HFFc6 (cell line): Measurements from ENCODE around the gene CCNL1. TPM values are rescaled to one million over a fixed set of nuclear protein-coding genes. Genes with fewer than 3 reads are reported as not detected.

Experiments
- DNase-seq: peaks from one replicate; pipeline ENCODE4 v3.0.0-alpha.2; 2018
- H3K27ac Mint-ChIP-seq: 2 replicates; pipeline ENCODE4 v1.8.0; 2020; ENCODE audit warnings: mild to moderate bottlenecking, mixed read lengths
- H3K27me3 Mint-ChIP-seq: 2 replicates; pipeline ENCODE4 v1.8.0; 2021; ENCODE audit warnings: mild to moderate bottlenecking, moderate library complexity, mixed read lengths; ENCODE audit not compliant: insufficient read depth
- H3K36me3 Mint-ChIP-seq: 2 replicates; pipeline ENCODE4 v1.8.0; 2021; ENCODE audit warnings: low read depth, mixed read lengths
- H3K4me1 Mint-ChIP-seq: 2 replicates; pipeline ENCODE4 v1.8.0; 2020; ENCODE audit warnings: low read depth, mixed read lengths
- H3K4me3 Mint-ChIP-seq: 2 replicates; pipeline ENCODE4 v1.8.0; 2020; ENCODE audit warnings: mild to moderate bottlenecking, moderate library complexity, mixed read lengths
- H3K9me3 Mint-ChIP-seq: 2 replicates; pipeline ENCODE4 v1.8.0; 2020; ENCODE audit warnings: mild to moderate bottlenecking, mixed read lengths
- CTCF ChIP-seq: fragments of 200-600 bp; sonication (generic); IDR thresholded peaks from 2 replicates; pipeline ENCODE4 v1.5.0; 2021; ENCODE audit warnings: antibody characterized with exemption, mild to moderate bottlenecking
- total RNA-seq, 6 experiments: library from RNA; stranded (reverse); fragmentation: NEBNext Ultra II Directional; extraction: Animal tissue kit (Norgen Biotek cat#: 25700); gene quantifications; 2 replicates in 1 of 6; 3 replicates in 5 of 6; pipeline ENCODE4 v1.2.3, GENCODE V29; 2021

Gene CCNL1
- total RNA-seq, 6 experiments from 2014 or later, result 47.4 to 74.3 (median 65.1) TPM

GRCh38 chr3:157160658-157161424 is 894 bp upstream of the CCNL1 start:
- peaks cover 35% of the 10 kb centered on the region for H3K36me3 Mint-ChIP-seq
- H3K27ac Mint-ChIP-seq, result peak overlapping the region; percentile 99
- DNase-seq, result peak; percentile 88
- peak overlapping the region; percentile 97 for H3K4me3 Mint-ChIP-seq
- no peaks in the 10 kb centered on the region; the same call in 1 of the 2 replicates for H3K9me3 Mint-ChIP-seq
- H3K4me1 Mint-ChIP-seq, result peaks cover 48% of the 10 kb centered on the region
- peaks cover 11% of the 10 kb centered on the region for H3K27me3 Mint-ChIP-seq
- TF ChIP-seq CTCF, result 0 out of 2 replicates have a peak, but pooled peaks have one; percentile 26

GRCh38 chr3:157159037-157159761 is 748 bp downstream of the CCNL1 start:
- peaks cover 64% of the 10 kb centered on the region for H3K4me1 Mint-ChIP-seq

GRCh38 chr3:157157836-157158235 is 2.1 kb downstream of the CCNL1 start:
- Mint-ChIP-seq H3K4me3 (peak overlapping the region; percentile 97), H3K4me1 (peaks cover 68% of the 10 kb centered on the region), H3K27ac (peak overlapping the region; percentile 99), H3K36me3 (peaks cover 60% of the 10 kb centered on the region), H3K9me3 (no peaks in the 10 kb centered on the region; the same call in 1 of the 2 replicates), H3K27me3 (peaks cover 10% of the 10 kb centered on the region)
- no peak for TF ChIP-seq CTCF
- DNase-seq, result no peak

More at GRCh38 chr3:157159037-157159761, 748 bp downstream of the CCNL1 start:
- Mint-ChIP-seq H3K36me3 (peaks cover 50% of the 10 kb centered on the region), H3K9me3 (no peaks in the 10 kb centered on the region; the same call in 1 of the 2 replicates), H3K27ac (peak overlapping the region; percentile 99), H3K4me3 (peak overlapping the region; percentile 97), H3K27me3 (peaks cover 11% of the 10 kb centered on the region)
- TF ChIP-seq CTCF, result peak; percentile 28; the same call in 1 of the 2 replicates
- no peak for DNase-seq

GRCh38 chr3:157156837-157157635 is 2.9 kb downstream of the CCNL1 start:
- H3K27me3 Mint-ChIP-seq, result peaks cover 10% of the 10 kb centered on the region
- no peaks in the 10 kb centered on the region; the same call in 1 of the 2 replicates for H3K9me3 Mint-ChIP-seq
- TF ChIP-seq CTCF, result no peak
- H3K4me3 Mint-ChIP-seq, result peak overlapping the region; percentile 97
- H3K36me3 Mint-ChIP-seq, result peaks cover 60% of the 10 kb centered on the region
- no peak for DNase-seq
- peaks cover 68% of the 10 kb centered on the region for H3K4me1 Mint-ChIP-seq
- peak overlapping the region; percentile 99 for H3K27ac Mint-ChIP-seq

- TF ChIP-seq CTCF, result no peak
- Mint-ChIP-seq H3K4me3 (peak overlapping the region; percentile 97), H3K9me3 (peaks cover 3% of the 10 kb centered on the region; the same call in 1 of the 2 replicates), H3K27ac (peak overlapping the region; percentile 29; the same call in 1 of the 2 replicates), H3K4me1 (peaks cover 68% of the 10 kb centered on the region), H3K27me3 (peaks cover 10% of the 10 kb centered on the region), H3K36me3 (peaks cover 74% of the 10 kb centered on the region)
- DNase-seq, result no peak
Observed at GRCh38 chr3:157155591-157155990, 4.4 kb downstream of the CCNL1 start.
